ACC112 (cell line): Measurements from ENCODE around the gene STIMATE.

Source experiments
- H2AFZ ChIP-seq: fragments of 200-600 bp; sonication (generic); one replicate; pipeline ENCODE4 v1.6.0; 2017; ENCODE audit warnings: antibody characterized with exemption, low read length; ENCODE audit not compliant: unreplicated experiment
- H3K27ac ChIP-seq: fragments of 200-600 bp; sonication (generic); 2 replicates; pipeline ENCODE4 v1.5.1; 2014; ENCODE audit warnings: low read depth, mild to moderate bottlenecking, antibody characterized with exemption, low read length, moderate library complexity
- H3K27me3 ChIP-seq: fragments of 200-600 bp; sonication (generic); 2 replicates; pipeline ENCODE4 v1.6.1; 2014; ENCODE audit warnings: mild to moderate bottlenecking, antibody characterized with exemption, low read length, moderate library complexity, mixed read lengths; ENCODE audit not compliant: insufficient read depth
- H3K36me3 ChIP-seq: fragments of 200-600 bp; sonication (generic); 2 replicates; pipeline ENCODE4 v1.6.1; 2016; ENCODE audit warnings: mild to moderate bottlenecking, antibody characterized with exemption, low read length, moderate library complexity, mixed read lengths; ENCODE audit not compliant: insufficient read depth
- H3K4me1 ChIP-seq: fragments of 200-600 bp; sonication (generic); one replicate; pipeline ENCODE4 v1.6.1; 2016; ENCODE audit warnings: low read length, mixed read lengths; ENCODE audit not compliant: insufficient read depth, unreplicated experiment, control insufficient read depth
- H3K4me3 ChIP-seq: fragments of 200-600 bp; sonication (generic); 2 replicates; pipeline ENCODE4 v1.5.1; 2014; ENCODE audit warnings: mild to moderate bottlenecking, low read depth, low read length
- H3K79me2 ChIP-seq: fragments of 200-600 bp; sonication (generic); one replicate; pipeline ENCODE4 v1.6.0; 2016; ENCODE audit warnings: low read length; ENCODE audit not compliant: control insufficient read depth, unreplicated experiment, insufficient read depth

Gene STIMATE

GRCh38 chr3:52871761-52872160, 25.6 kb downstream of the STIMATE start:
- no peaks in the 10 kb centered on the region for H3K36me3 ChIP-seq
- H3K4me1 ChIP-seq, result peaks cover 11% of the 10 kb centered on the region
- H3K79me2 ChIP-seq, result peaks cover 12% of the 10 kb centered on the region
- H2AFZ ChIP-seq, result no peak overlapping the region
- H3K27ac ChIP-seq, result no peak overlapping the region
- H3K27me3 ChIP-seq, result no peaks in the 10 kb centered on the region
- H3K4me3 ChIP-seq, result no peak overlapping the region

- Histone ChIP-seq H3K36me3 (no peaks in the 10 kb centered on the region), H3K4me1 (peaks cover 11% of the 10 kb centered on the region), H3K4me3 (no peak overlapping the region), H3K79me2 (peaks cover 12% of the 10 kb centered on the region), H2AFZ (no peak overlapping the region), H3K27ac (no peak overlapping the region), H3K27me3 (no peaks in the 10 kb centered on the region)
These were observed 26.9 kb downstream of the STIMATE start for GRCh38 chr3:52870471-52870870.

DNA sequence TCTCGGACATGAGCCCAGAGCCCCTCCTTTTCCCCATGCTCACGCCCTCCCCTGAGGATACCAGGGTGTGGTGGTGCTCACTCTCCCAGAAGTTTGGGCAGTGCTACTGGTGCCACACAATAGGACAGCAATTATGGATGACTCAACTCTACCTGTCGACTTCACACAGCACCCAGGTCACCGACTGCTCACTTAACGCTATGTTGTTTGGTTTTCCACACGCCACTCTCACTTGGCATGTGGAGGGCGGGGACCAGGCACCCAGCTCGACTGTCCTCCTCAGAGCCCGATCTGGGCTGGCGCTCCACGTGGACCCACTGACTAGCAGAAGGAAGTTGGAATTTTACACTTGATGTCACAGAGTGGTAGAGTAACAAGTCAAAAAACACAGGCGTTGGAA, 30.9 kb downstream of the STIMATE start:
- H3K27ac ChIP-seq, result no peak overlapping the region
- no peak overlapping the region for H2AFZ ChIP-seq
- H3K4me3 ChIP-seq, result no peak overlapping the region
- no peaks in the 10 kb centered on the region for H3K27me3 ChIP-seq
- no peaks in the 10 kb centered on the region for H3K4me1 ChIP-seq
- no peaks in the 10 kb centered on the region for H3K79me2 ChIP-seq
- no peaks in the 10 kb centered on the region for H3K36me3 ChIP-seq

DNA sequence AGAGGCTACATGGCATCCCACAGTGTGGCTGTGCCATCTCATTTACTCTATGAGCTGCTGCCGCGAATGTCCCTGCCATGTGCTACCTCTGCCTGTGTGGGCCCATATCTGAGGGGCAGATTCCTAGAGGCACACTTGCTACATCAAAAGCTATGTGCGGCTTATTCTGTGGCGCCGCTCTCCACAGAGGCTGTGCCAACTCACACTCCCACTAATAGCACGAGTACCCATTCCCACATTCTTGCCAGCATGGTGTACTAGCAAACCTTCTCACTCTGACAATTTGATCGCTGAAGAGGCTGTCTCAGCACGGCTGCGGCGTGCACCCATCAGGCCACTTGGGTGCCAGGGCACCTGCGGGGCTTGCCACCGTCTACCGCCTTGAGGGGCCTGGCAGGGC, 31.4 kb downstream of the STIMATE start:
- no peaks in the 10 kb centered on the region for H3K4me1 ChIP-seq
- H2AFZ ChIP-seq, result no peak overlapping the region
- H3K27me3 ChIP-seq, result no peaks in the 10 kb centered on the region
- H3K4me3 ChIP-seq, result no peak overlapping the region
- no peaks in the 10 kb centered on the region for H3K36me3 ChIP-seq
- no peak overlapping the region for H3K27ac ChIP-seq
- no peaks in the 10 kb centered on the region for H3K79me2 ChIP-seq

DNA sequence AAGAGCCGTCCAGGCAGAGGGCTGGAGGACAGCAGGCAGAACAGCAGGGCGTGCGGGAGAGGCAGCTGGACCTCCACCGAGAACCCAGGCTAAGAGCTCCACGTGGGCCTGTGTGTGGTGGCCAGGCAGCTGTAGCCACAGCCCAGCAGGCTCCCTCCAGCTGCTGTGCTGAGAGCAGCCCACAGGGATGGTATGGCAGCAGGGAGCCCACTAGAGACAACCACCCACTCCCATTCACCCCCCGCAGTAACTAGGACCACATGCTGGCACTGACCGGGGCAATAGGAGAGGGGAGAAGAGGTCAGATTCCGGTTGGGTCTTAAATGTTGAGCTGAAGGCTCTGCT, 37.0 kb downstream of the STIMATE start:
- H3K36me3 ChIP-seq, result no peaks in the 10 kb centered on the region
- no peaks in the 10 kb centered on the region for H3K27me3 ChIP-seq
- H3K4me3 ChIP-seq, result no peak overlapping the region
- no peak overlapping the region for H2AFZ ChIP-seq
- H3K79me2 ChIP-seq, result no peaks in the 10 kb centered on the region
- no peaks in the 10 kb centered on the region for H3K4me1 ChIP-seq
- no peak overlapping the region for H3K27ac ChIP-seq

- Histone ChIP-seq H3K4me1 (no peaks in the 10 kb centered on the region), H3K79me2 (no peaks in the 10 kb centered on the region), H3K36me3 (no peaks in the 10 kb centered on the region), H3K27ac (no peak overlapping the region), H2AFZ (no peak overlapping the region), H3K27me3 (no peaks in the 10 kb centered on the region), H3K4me3 (no peak overlapping the region)
These were observed 37.5 kb downstream of the STIMATE start for GRCh38 chr3:52859686-52860423.

- no peaks in the 10 kb centered on the region for H3K27me3 ChIP-seq
- no peaks in the 10 kb centered on the region for H3K79me2 ChIP-seq
- H3K36me3 ChIP-seq, result no peaks in the 10 kb centered on the region
- no peak overlapping the region for H2AFZ ChIP-seq
- H3K4me1 ChIP-seq, result no peaks in the 10 kb centered on the region
- H3K27ac ChIP-seq, result no peak overlapping the region
- no peak overlapping the region for H3K4me3 ChIP-seq
These were observed 39.5 kb downstream of the STIMATE start for GRCh38 chr3:52857864-52858263.

- H3K36me3 ChIP-seq, result no peaks in the 10 kb centered on the region
- H3K79me2 ChIP-seq, result no peaks in the 10 kb centered on the region
- H2AFZ ChIP-seq, result no peak overlapping the region
- H3K27ac ChIP-seq, result no peak overlapping the region
- no peaks in the 10 kb centered on the region for H3K27me3 ChIP-seq
- no peak overlapping the region for H3K4me3 ChIP-seq
- H3K4me1 ChIP-seq, result no peaks in the 10 kb centered on the region
These were observed 40.2 kb downstream of the STIMATE start for GRCh38 chr3:52857133-52857532.

DNA sequence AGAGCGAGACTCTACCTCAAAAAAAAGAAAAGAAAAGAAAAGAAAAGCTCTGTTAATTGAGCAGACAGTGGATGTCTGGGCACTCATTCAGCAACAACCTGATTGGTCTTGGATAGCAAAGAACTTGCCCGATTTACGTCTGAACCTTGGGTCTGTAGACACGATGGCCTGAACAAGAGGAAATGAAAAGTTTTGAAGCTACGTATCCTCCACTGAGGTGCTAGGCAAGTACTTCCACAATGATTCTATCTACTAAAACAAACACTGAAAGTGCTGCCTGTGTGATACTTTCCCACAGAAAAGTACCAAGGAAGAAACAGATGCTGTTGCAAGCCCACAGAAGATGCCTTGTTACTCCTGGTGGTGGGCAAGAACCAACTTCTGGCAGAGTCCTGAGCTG, 40.7 kb downstream of the STIMATE start:
- Histone ChIP-seq H3K4me1 (no peaks in the 10 kb centered on the region), H2AFZ (no peak overlapping the region), H3K79me2 (no peaks in the 10 kb centered on the region), H3K36me3 (no peaks in the 10 kb centered on the region), H3K27me3 (no peaks in the 10 kb centered on the region), H3K4me3 (no peak overlapping the region), H3K27ac (no peak overlapping the region)

DNA sequence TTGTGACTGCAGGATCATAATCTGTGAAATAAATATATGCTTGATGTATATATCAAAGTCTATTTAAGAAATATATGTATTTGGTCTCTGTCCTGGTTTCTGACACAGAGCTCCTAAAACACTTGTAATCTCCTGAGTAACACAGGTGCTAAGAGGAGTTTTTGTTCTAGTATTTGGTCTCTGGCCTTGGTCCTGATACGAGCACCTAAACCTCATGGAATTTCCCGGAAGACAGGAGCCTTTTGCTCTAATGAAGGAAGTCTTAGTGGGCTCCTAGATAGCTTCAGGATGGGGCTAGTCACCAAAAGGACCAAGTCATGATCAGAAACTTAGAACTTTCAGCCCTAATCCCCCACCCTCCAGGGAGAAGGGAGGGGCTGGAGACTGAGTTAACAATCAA, 43.3 kb downstream of the STIMATE start:
- Histone ChIP-seq H3K36me3 (no peaks in the 10 kb centered on the region), H2AFZ (no peak overlapping the region), H3K4me1 (no peaks in the 10 kb centered on the region), H3K27ac (no peak overlapping the region), H3K79me2 (no peaks in the 10 kb centered on the region), H3K27me3 (no peaks in the 10 kb centered on the region), H3K4me3 (no peak overlapping the region)

DNA sequence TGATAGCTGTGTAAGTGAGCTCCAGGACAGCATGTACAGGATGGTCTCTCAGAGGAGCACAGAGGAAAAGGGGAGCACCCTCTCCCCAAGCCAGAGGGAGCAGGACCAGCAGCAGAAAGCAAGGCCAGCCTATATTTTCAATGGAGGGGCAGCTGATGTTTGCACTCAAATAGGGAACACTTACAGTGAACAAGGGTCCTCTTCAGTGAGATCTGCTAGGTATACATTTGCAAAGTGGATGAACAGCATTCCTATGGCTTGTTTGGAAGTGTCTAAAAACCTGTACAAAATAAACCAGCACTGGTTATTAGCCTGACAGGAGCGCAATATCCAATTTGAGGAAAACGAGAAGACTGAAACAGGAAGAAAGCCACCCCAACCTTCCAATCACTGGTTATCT, 44.9 kb downstream of the STIMATE start:
- Histone ChIP-seq H3K36me3 (no peaks in the 10 kb centered on the region), H3K27me3 (no peaks in the 10 kb centered on the region), H3K27ac (no peak overlapping the region), H3K79me2 (no peaks in the 10 kb centered on the region), H3K4me3 (no peak overlapping the region), H2AFZ (no peak overlapping the region), H3K4me1 (no peaks in the 10 kb centered on the region)
